SK-N-DZ (cell line): ENCODE measurements around the gene ASNSD1.
"Not testable (repeated sequence)": the region's sequence is repeated elsewhere in the genome, so short reads cannot be mapped to it uniquely, and the experiment has no call there.

ENCODE experiments used
- DNase-seq: peaks from one replicate; pipeline ENCODE4 v3.0.0-alpha.2; 2015; ENCODE audit warnings: low spot score

The ASNSD1 gene

GRCh38 chr2:189685540-189686229 is 24.4 kb downstream of the ASNSD1 start:
- DNase-seq: no peak

DNA sequence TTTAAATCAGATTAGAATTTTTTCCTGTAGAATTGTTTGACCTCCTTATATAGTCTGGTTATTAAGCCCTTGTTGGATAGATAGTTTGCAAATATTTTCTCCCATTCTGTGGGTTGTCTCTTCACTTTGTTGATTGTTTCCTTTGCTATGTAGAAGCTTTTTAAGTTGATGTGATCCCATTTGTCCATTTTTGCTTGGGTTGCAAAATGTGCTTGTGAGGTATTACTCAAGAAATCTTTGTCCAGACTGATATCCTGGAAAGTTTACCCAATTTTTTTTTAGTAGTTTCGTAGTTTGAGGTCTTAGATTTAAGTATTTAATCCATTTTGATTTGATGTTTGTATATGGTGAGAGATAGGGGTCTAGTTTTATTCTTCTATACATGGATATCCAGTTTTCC is 26.5 kb downstream of the ASNSD1 start:
- DNase-seq: not testable (repeated sequence)

GRCh38 chr2:189696223-189696622 is 35.0 kb downstream of the ASNSD1 start:
- no peak for DNase-seq

DNA sequence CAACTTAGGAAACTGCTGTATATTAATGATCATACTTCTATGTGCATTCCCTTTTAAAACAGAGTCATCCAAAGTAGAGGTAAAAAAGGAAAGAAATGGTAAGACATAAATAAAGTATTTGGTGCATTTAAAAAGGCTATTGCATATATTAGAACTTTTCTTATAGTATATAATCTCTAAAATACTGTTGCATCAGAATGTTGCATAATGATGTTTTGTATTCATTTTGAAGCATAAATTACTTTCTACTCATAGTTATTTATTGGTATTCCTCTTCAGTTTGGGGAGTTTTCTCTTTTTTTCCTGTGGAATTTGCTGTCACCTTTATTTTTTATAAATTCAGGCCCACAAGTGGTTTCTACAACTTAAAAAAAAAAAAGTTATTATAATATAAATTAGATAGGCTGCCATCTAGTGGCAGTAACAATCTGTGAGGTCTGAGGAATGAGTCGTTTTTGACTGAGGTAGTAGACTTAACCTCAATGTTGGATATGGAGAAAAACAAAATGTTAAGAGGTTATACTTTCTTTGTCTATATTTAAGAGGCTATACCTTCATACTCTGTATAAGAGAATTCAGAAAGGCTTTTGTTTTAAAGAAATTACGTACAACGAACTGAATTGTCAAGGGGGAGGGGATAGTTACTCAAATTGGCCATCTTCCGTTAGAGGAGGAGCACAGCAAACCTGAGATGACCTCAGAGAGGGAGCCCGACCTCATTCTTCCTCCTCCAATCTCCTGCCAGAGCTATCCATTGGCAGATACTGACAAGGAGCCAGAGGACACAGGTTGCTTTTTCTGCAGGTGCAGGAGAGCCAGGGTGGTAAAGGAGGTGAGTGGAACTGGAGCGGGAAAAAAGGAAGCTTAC is 37.0 kb downstream of the ASNSD1 start:
- peak; percentile 34 for DNase-seq

GRCh38 chr2:189700681-189701080 is 39.4 kb downstream of the ASNSD1 start:
- no peak for DNase-seq

DNA sequence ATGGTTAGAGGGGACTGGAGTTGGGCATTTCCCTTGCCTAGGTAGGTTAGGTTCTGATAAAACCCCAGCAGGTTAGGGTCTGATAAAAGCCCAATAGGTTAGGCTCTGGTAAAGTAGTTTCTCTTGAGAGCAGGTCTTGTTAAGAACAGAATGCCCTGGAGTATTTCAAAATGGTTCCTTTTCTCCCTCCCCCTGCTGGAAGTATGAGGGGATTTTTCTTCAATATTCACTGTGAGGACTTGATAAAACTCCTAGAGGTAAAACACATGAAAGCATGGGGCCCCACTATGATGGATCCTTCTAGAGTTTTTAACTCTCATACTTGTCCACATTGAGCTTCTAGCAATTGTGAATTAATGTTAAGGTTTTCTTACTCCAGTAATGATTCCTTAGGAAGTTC is 40.8 kb downstream of the ASNSD1 start:
- no peak for DNase-seq

DNA sequence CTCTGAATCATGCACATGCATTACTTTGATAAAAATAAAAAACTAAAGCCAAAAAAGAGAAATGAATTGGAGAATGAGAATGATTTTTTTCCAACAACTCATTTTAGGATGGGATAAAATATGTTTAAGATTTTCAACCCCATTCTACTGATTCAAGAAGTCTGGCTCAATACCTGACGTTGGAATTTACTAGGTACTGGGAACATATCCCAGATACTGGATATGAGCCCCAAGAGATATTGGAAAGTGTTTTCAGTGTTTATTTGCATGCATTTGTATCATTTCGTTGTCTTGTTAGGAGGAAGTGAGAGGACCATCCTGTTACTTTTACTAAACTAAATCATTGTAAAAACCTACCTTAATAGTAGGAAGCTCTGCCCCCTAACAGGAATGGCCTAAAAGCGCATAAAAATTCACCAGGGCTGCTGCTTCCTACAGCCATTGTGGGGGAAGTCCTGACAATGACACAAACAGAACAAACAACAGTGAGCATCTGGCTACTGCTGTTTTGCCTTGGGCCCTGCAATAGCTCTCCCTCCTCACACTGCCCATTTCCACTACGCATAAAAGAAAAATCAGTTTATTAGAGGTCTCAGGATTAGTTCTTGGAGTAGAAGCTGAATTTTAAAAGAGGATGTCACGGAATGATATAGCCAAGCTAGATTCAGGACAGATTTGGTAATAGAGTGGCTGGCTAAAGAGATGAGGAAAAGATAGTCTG is 48.4 kb downstream of the ASNSD1 start:
- DNase-seq: no peak

DNA sequence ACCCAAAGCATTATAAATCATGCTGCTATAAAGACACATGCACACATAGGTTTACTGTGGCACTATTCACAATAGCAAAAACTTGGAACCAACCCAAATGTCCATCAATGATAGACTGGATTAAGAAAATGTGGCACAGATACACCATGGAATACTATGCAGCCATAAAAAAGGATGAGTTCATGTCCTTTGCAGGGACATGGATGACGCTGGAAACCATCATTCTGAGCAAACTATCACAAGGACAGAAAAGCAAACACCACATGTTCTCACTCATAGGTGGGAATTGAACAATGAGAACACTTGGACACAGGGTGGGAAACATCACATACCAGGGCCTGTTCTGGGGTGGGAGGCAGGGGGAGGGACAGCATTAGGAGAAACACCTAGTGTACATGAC is 56.3 kb downstream of the ASNSD1 start:
- DNase-seq: not testable (repeated sequence)

GRCh38 chr2:189719571-189719970 is 58.3 kb downstream of the ASNSD1 start:
- DNase-seq: no peak
